Transverse colon (tissue), 4 donors: ENCODE measurements around the gene ZBED1. TPM values are rescaled to one million over a fixed set of nuclear protein-coding genes. Genes with fewer than 3 reads are reported as not detected.

Experiments
- DNase-seq: peaks from one replicate; pipeline ENCODE4 v3.0.0-alpha.2; 2019
- H3K27ac ChIP-seq, 4 donors: fragments of 200-600 bp; sonication (generic); 2 replicates each; pipeline ENCODE4 v1.5.1; 2016 to 2018; ENCODE audit warnings: inconsistent platforms in 4 of 4
- H3K27me3 ChIP-seq: fragments of 200-600 bp; sonication (generic); 2 replicates; pipeline ENCODE4 v1.5.1; 2017; ENCODE audit warnings: inconsistent platforms
- H3K36me3 ChIP-seq, 4 donors: fragments of 200-600 bp; sonication (generic); 2 replicates each; pipeline ENCODE4 v1.5.1; 2017 to 2019; ENCODE audit warnings: inconsistent platforms in 4 of 4
- H3K4me1 ChIP-seq, 4 donors: fragments of 200-600 bp; sonication (generic); 2 replicates each; pipeline ENCODE4 v1.5.1; 2017 to 2020; ENCODE audit warnings: inconsistent platforms in 4 of 4
- H3K4me3 ChIP-seq, 4 donors: fragments of 200-600 bp; sonication (generic); 1 replicate in 1 of 4; 2 replicates in 3 of 4; pipeline versions ENCODE4 v1.5.1 to v1.6.1; 2017 to 2019; ENCODE audit warnings: inconsistent platforms in 4 of 4
- H3K9me3 ChIP-seq, 2 donors: fragments of 200-600 bp; sonication (generic); 2 replicates each; pipeline ENCODE4 v1.5.1; 2017 to 2019; ENCODE audit warnings: inconsistent platforms in 2 of 2
- EP300 ChIP-seq: sonication (generic); formaldehyde crosslinking; IDR thresholded peaks from one replicate; pipeline ENCODE4 v1.6.1; 2017; ENCODE audit warnings: antibody characterized with exemption, low read depth
- POLR2A ChIP-seq: fragments of 450-650 bp; IDR thresholded peaks from one replicate; pipeline ENCODE4 v1.6.1; 2016; ENCODE audit warnings: antibody characterized with exemption, mild to moderate bottlenecking, moderate library complexity
- POLR2AphosphoS5 ChIP-seq, 3 donors: sonication (generic); formaldehyde crosslinking; IDR thresholded peaks; one replicate each; pipeline ENCODE4 v1.6.1; 2016; ENCODE audit warnings: antibody characterized with exemption in 3 of 3
- WGBS, 2 donors: methylation state at CpG; one replicate each; pipeline ENCODE4 v1.1.5; 2018; ENCODE audit warnings: low coverage in 1 of 2; 5-methylcytosine and 5-hydroxymethylcytosine counted together
- in situ Hi-C, 4 donors: fragments of 200-750 bp; cut with MboI; loops; one replicate each; pipeline versions ENCODE4 v1.15.0 to v1.15.1; 2017; ENCODE audit warnings: low sequenced_read_pairs in 3 of 4, low pct_ligation_motif_present in 1 of 4, low pct_unique_long_range_greater_than_20kb in 1 of 4
- intact Hi-C: fragments of 100-400 bp; cut with DNase I; formaldehyde crosslinking; loops from one replicate; pipeline ENCODE4 v1.15.1; 2023; ENCODE audit warnings: low total_unique reads
- total RNA-seq, 4 donors: library from RNA; depleted of rRNA; stranded (reverse); fragments of >200 nt; gene quantifications; one replicate each; pipeline ENCODE4 v1.1.0, GENCODE V29; 2016
- TF ChIP-seq, protein P1 (sequence below), 5 experiments: fragments of 200-600 bp in 3 of 5; fragments of 450-650 bp in 2 of 5; sonication (generic) in 3 of 5; IDR thresholded peaks; 1 replicate in 2 of 5; 2 replicates in 3 of 5; pipeline ENCODE4 v1.5.1; 2016 to 2017; ENCODE audit warnings: antibody characterized with exemption in 5 of 5, inconsistent platforms in 3 of 5, mild to moderate bottlenecking in 2 of 5, moderate library complexity in 1 of 5

The ZBED1 gene
- total RNA-seq, 4 donors from 2014 or later = 44.0 to 94.3 (median 67.1) TPM

DNA sequence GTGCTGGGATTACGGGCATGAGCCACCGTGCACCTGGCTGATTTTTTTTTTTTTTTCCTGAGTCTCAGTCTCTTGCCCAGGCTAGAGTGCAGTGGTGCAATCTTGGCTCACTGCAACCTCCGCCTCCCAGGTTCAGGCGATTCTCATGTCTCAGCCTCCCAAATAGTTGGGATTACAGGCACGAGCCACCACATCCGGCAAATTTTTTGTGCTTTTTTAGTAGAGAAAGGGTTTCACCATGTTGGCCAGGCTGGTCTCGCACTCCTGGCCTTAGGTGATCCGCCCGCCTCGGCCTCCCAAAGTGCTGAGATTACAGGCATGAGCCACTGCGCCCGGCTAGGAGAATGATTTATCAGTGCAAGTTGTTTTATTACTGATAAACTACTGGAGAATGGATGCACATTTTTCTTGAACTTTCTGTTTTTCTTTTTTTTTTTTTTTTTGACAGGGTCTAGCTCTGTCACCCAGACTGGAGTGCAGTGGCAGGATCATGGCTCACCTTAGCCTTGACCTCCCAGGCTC is 39.7 kb upstream of the ZBED1 start:
- Histone ChIP-seq H3K27me3 (no peaks in the 10 kb centered on the region), H3K27ac (no peak overlapping the region), H3K36me3 (no peaks in the 10 kb centered on the region), H3K4me3 (no peak overlapping the region), H3K9me3 (no peaks in the 10 kb centered on the region), H3K4me1 (no peaks in the 10 kb centered on the region)
- TF ChIP-seq POLR2AphosphoS5 (IDR thresholded peaks at IDR 0.05) = no peak
- no peak for TF ChIP-seq POLR2A
- TF ChIP-seq EP300 = no peak
- TF ChIP-seq, protein P1, sequence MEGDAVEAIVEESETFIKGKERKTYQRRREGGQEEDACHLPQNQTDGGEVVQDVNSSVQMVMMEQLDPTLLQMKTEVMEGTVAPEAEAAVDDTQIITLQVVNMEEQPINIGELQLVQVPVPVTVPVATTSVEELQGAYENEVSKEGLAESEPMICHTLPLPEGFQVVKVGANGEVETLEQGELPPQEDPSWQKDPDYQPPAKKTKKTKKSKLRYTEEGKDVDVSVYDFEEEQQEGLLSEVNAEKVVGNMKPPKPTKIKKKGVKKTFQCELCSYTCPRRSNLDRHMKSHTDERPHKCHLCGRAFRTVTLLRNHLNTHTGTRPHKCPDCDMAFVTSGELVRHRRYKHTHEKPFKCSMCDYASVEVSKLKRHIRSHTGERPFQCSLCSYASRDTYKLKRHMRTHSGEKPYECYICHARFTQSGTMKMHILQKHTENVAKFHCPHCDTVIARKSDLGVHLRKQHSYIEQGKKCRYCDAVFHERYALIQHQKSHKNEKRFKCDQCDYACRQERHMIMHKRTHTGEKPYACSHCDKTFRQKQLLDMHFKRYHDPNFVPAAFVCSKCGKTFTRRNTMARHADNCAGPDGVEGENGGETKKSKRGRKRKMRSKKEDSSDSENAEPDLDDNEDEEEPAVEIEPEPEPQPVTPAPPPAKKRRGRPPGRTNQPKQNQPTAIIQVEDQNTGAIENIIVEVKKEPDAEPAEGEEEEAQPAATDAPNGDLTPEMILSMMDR (IDR thresholded peaks at IDR 0.05) = no peak
- no peak for DNase-seq
- WGBS, 2 donors = 85% methylated on average over 12 of the region's 12 CpGs; no CpG with 5 or more reads in 1 of the 2 donors
- in situ Hi-C loops = no loop called here
- intact Hi-C loops = no loop called here

- intact Hi-C loops = no loop called here
- H3K4me3 ChIP-seq = no peak overlapping the region
Observed at GRCh38 chrX:2539586-2539985, 38.8 kb upstream of the ZBED1 start.

GRCh38 chrX:2538031-2538757 is 37.4 kb upstream of the ZBED1 start:
- H3K27ac ChIP-seq = no peak overlapping the region
- no peak for DNase-seq
- H3K36me3 ChIP-seq = no peaks in the 10 kb centered on the region
- no peaks in the 10 kb centered on the region for H3K27me3 ChIP-seq
- no peak overlapping the region for H3K4me3 ChIP-seq
- intact Hi-C loops = no loop called here
- H3K9me3 ChIP-seq = no peaks in the 10 kb centered on the region
- no peaks in the 10 kb centered on the region for H3K4me1 ChIP-seq
- in situ Hi-C loops = no loop called here
- 59 to 66% methylated on average over 7 to 15 of the region's 15 CpGs for WGBS, 2 donors
- TF ChIP-seq, protein P1 (IDR thresholded peaks at IDR 0.05) = no peak
- no peak for TF ChIP-seq POLR2A
- no peak for TF ChIP-seq POLR2AphosphoS5 (IDR thresholded peaks at IDR 0.05)
- TF ChIP-seq EP300 = no peak

More at GRCh38 chrX:2539586-2539985, 38.8 kb upstream of the ZBED1 start:
- in situ Hi-C loops = no loop called here
- Histone ChIP-seq H3K27me3 (no peaks in the 10 kb centered on the region), H3K4me1 (no peaks in the 10 kb centered on the region), H3K9me3 (no peaks in the 10 kb centered on the region), H3K27ac (no peak overlapping the region), H3K36me3 (no peaks in the 10 kb centered on the region)
- no peak for TF ChIP-seq POLR2AphosphoS5 (IDR thresholded peaks at IDR 0.05)
- no peak for TF ChIP-seq POLR2A
- TF ChIP-seq, protein P1 (IDR thresholded peaks at IDR 0.05) = no peak
- TF ChIP-seq EP300 = no peak
- 50 to 62% methylated on average over 1 to 3 of the region's 3 CpGs for WGBS, 2 donors
- DNase-seq = no peak

DNA sequence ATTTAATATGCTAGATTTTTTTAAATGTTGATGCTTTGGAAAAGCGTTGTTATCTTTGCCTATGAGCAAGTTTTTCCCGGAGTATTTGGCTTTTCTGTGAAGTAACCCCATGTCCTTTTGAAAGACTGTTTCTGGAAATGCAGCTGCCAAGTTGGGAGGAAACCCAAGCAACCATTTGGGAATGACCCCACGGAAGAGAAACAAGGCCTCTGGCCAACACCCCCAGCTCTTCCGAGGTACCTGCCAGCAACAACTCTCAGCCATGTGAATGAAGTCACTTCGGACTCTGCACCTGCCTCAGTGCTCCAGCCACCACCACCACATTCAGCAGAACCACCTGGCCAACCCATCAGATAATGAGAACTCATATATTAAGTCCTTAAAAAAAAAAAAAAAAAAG is 36.2 kb upstream of the ZBED1 start:
- Histone ChIP-seq H3K4me1 (no peaks in the 10 kb centered on the region), H3K27me3 (no peaks in the 10 kb centered on the region), H3K27ac (no peak overlapping the region), H3K9me3 (no peaks in the 10 kb centered on the region), H3K36me3 (no peaks in the 10 kb centered on the region), H3K4me3 (no peak overlapping the region)
- in situ Hi-C loops (no loop called here), intact Hi-C loops (no loop called here)
- TF ChIP-seq POLR2AphosphoS5 (IDR thresholded peaks at IDR 0.05) = no peak
- no peak for TF ChIP-seq EP300
- no peak for DNase-seq
- 58 to 77% methylated on average over 4 to 5 of the region's 5 CpGs for WGBS, 2 donors
